LNCAP (cell line): ENCODE results near the gene SERPINI2.

Experiments
- CTCF ChIP-seq: fragments of 450-650 bp; IDR thresholded peaks from 2 replicates; pipeline ENCODE4 v1.5.1; 2017; ENCODE audit warnings: mild to moderate bottlenecking

Gene SERPINI2

GRCh38 chr3:167469381-167469780 lies 4.5 kb downstream of the SERPINI2 start:
- no peak for TF ChIP-seq CTCF

- TF ChIP-seq CTCF = no peak
These were observed 5.8 kb downstream of the SERPINI2 start for GRCh38 chr3:167467848-167468611.

GRCh38 chr3:167466966-167467365 lies 6.9 kb downstream of the SERPINI2 start:
- TF ChIP-seq CTCF = no peak

- no peak for TF ChIP-seq CTCF
These were observed 17.6 kb downstream of the SERPINI2 start for GRCh38 chr3:167456157-167456799.

- no peak for TF ChIP-seq CTCF
These were observed 20.0 kb downstream of the SERPINI2 start for GRCh38 chr3:167453815-167454214.

- TF ChIP-seq CTCF = no peak
These were observed 22.6 kb downstream of the SERPINI2 start for GRCh38 chr3:167451282-167451681.

- TF ChIP-seq CTCF = no peak
These were observed 23.2 kb downstream of the SERPINI2 start for GRCh38 chr3:167450675-167451074.
